Neural progenitor cell (in vitro differentiated cells): ENCODE data around the gene AKAP6. TPM values are rescaled to one million over a fixed set of nuclear protein-coding genes. Genes with fewer than 3 reads are reported as not detected.

Source experiments
- DNase-seq: peaks from one replicate; pipeline ENCODE4 v3.0.0-alpha.2; 2016; ENCODE audit warnings: low spot score
- H2AFZ ChIP-seq: fragments of 200-600 bp; sonication (generic); replicated peaks from 2 replicates; pipeline ENCODE4 v1.6.1; 2016; ENCODE audit warnings: antibody characterized with exemption
- H3F3A ChIP-seq: fragments of 200-600 bp; sonication (generic); 2 replicates; pipeline ENCODE4 v1.6.1; 2016; ENCODE audit warnings: antibody characterized with exemption, low read depth
- H3K27ac ChIP-seq: fragments of 200-600 bp; sonication (generic); 2 replicates; pipeline ENCODE4 v1.5.1; 2016; ENCODE audit warnings: mild to moderate bottlenecking
- H3K27me3 ChIP-seq: fragments of 200-600 bp; sonication (generic); 2 replicates; pipeline ENCODE4 v1.6.1; 2016; ENCODE audit warnings: mild to moderate bottlenecking, moderate library complexity
- H3K36me3 ChIP-seq: fragments of 200-600 bp; sonication (generic); 2 replicates; pipeline ENCODE4 v1.5.1; 2016
- H3K4me1 ChIP-seq: fragments of 200-600 bp; sonication (generic); 2 replicates; pipeline ENCODE4 v1.6.1; 2016; ENCODE audit warnings: mixed run types
- H3K4me2 ChIP-seq: fragments of 200-600 bp; sonication (generic); 2 replicates; pipeline ENCODE4 v1.6.1; 2016
- H3K4me3 ChIP-seq: fragments of 200-600 bp; sonication (generic); 2 replicates; pipeline ENCODE4 v1.5.1; 2016
- H3K79me2 ChIP-seq: fragments of 200-600 bp; sonication (generic); 2 replicates; pipeline ENCODE4 v1.6.1; 2016; ENCODE audit warnings: low read depth
- H3K9ac ChIP-seq: fragments of 200-600 bp; sonication (generic); 2 replicates; pipeline ENCODE4 v1.6.1; 2016
- H3K9me3 ChIP-seq: fragments of 200-600 bp; sonication (generic); 2 replicates; pipeline ENCODE4 v1.5.1; 2016; ENCODE audit warnings: low read depth
- H4K20me1 ChIP-seq: fragments of 200-600 bp; sonication (generic); 2 replicates; pipeline ENCODE4 v1.6.1; 2016; ENCODE audit warnings: low read depth
- H3K27ac Mint-ChIP-seq: 3 replicates; pipeline ENCODE4 v1.8.0; 2021; ENCODE audit warnings: mixed read lengths
- H3K27me3 Mint-ChIP-seq: 2 replicates; pipeline ENCODE4 v1.8.0; 2022; ENCODE audit warnings: low read depth, mild to moderate bottlenecking, inconsistent platforms, moderate library complexity, mixed read lengths; ENCODE audit not compliant: insufficient read depth
- H3K36me3 Mint-ChIP-seq: 3 replicates; pipeline ENCODE4 v1.8.0; 2021; ENCODE audit warnings: mixed read lengths
- H3K4me1 Mint-ChIP-seq: 3 replicates; pipeline ENCODE4 v1.8.0; 2021; ENCODE audit warnings: mixed read lengths
- H3K4me3 Mint-ChIP-seq: 3 replicates; pipeline ENCODE4 v1.8.0; 2021; ENCODE audit warnings: mild to moderate bottlenecking, moderate library complexity, mixed read lengths
- H3K9me3 Mint-ChIP-seq: 3 replicates; pipeline ENCODE4 v1.8.0; 2020; ENCODE audit warnings: mixed read lengths
- CTCF ChIP-seq: fragments of 200-600 bp; sonication (generic); IDR thresholded peaks from 2 replicates; pipeline ENCODE4 v1.5.1; 2017; ENCODE audit warnings: antibody characterized with exemption, mild to moderate bottlenecking
- EZH2 ChIP-seq: fragments of 200-600 bp; sonication (generic); IDR thresholded peaks from 2 replicates; pipeline ENCODE4 v1.6.1; 2017; ENCODE audit warnings: antibody characterized with exemption, mild to moderate bottlenecking, moderate library complexity
- EZH2phosphoT487 ChIP-seq: fragments of 200-600 bp; sonication (generic); IDR thresholded peaks from 2 replicates; pipeline ENCODE4 v1.6.1; 2017; ENCODE audit warnings: antibody characterized with exemption
- total RNA-seq: library from RNA; depleted of rRNA; stranded (reverse); fragments of >200 nt; gene quantifications from 2 replicates; pipeline ENCODE4 v1.2.3, GENCODE V29; 2015; ENCODE audit warnings: low replicate concordance

Gene AKAP6
- total RNA-seq, 1 donor from 2014 or later, result 3.7 TPM

GRCh38 chr14:32366256-32366879, 37.3 kb downstream of the AKAP6 start:
- Histone ChIP-seq H3K27ac (peak overlapping the region; percentile 68), H2AFZ (no peak overlapping the region), H3K79me2 (no peaks in the 10 kb centered on the region), H3K9ac (no peak overlapping the region), H3K4me3 (no peak overlapping the region), H3K4me2 (peak overlapping the region; percentile 59), H3K27me3 (no peaks in the 10 kb centered on the region), H3K4me1 (peaks cover 57% of the 10 kb centered on the region), H4K20me1 (no peaks in the 10 kb centered on the region), H3F3A (peaks cover 4% of the 10 kb centered on the region), H3K36me3 (no peaks in the 10 kb centered on the region), H3K9me3 (no peaks in the 10 kb centered on the region)
- H3K27me3 Mint-ChIP-seq, result no peaks in the 10 kb centered on the region
- no peaks in the 10 kb centered on the region for H3K36me3 Mint-ChIP-seq
- H3K27ac Mint-ChIP-seq, result peak overlapping the region; percentile 94
- H3K4me1 Mint-ChIP-seq, result peaks cover 51% of the 10 kb centered on the region
- peak; percentile 6 for DNase-seq
- peak overlapping the region; percentile 23 for H3K4me3 Mint-ChIP-seq
- TF ChIP-seq EZH2, result no peak
- peak; percentile 10 for TF ChIP-seq CTCF
- no peak for TF ChIP-seq EZH2phosphoT487
- no peaks in the 10 kb centered on the region for H3K9me3 Mint-ChIP-seq

GRCh38 chr14:32366986-32367385, 37.9 kb downstream of the AKAP6 start:
- Histone ChIP-seq H3K4me2 (peak overlapping the region; percentile 59), H3K9ac (no peak overlapping the region)

GRCh38 chr14:32367516-32367915, 38.4 kb downstream of the AKAP6 start:
- TF ChIP-seq EZH2 (no peak), EZH2phosphoT487 (no peak), CTCF (no peak)
- H3K4me2 ChIP-seq, result peak overlapping the region; percentile 59
- peaks cover 41% of the 10 kb centered on the region for H3K4me1 Mint-ChIP-seq

More at GRCh38 chr14:32366986-32367385, 37.9 kb downstream of the AKAP6 start:
- H3K36me3 Mint-ChIP-seq, result no peaks in the 10 kb centered on the region
- peaks cover 45% of the 10 kb centered on the region for H3K4me1 Mint-ChIP-seq
- H3K27me3 Mint-ChIP-seq, result peaks cover 3% of the 10 kb centered on the region
- Histone ChIP-seq H4K20me1 (no peaks in the 10 kb centered on the region), H2AFZ (no peak overlapping the region), H3K4me3 (no peak overlapping the region), H3K4me1 (peaks cover 51% of the 10 kb centered on the region), H3F3A (peaks cover 4% of the 10 kb centered on the region), H3K36me3 (no peaks in the 10 kb centered on the region), H3K79me2 (no peaks in the 10 kb centered on the region), H3K27me3 (no peaks in the 10 kb centered on the region), H3K27ac (peak overlapping the region; percentile 68), H3K9me3 (no peaks in the 10 kb centered on the region)
- no peaks in the 10 kb centered on the region for H3K9me3 Mint-ChIP-seq
- peak; percentile 10 for DNase-seq
- no peak for TF ChIP-seq EZH2phosphoT487
- no peak for TF ChIP-seq EZH2
- TF ChIP-seq CTCF, result no peak
- no peak overlapping the region for H3K4me3 Mint-ChIP-seq
- H3K27ac Mint-ChIP-seq, result no peak overlapping the region

More at GRCh38 chr14:32367516-32367915, 38.4 kb downstream of the AKAP6 start:
- Histone ChIP-seq H3K9me3 (no peaks in the 10 kb centered on the region), H3F3A (peaks cover 4% of the 10 kb centered on the region), H3K9ac (no peak overlapping the region), H4K20me1 (no peaks in the 10 kb centered on the region), H3K27me3 (no peaks in the 10 kb centered on the region), H3K4me1 (peaks cover 46% of the 10 kb centered on the region), H3K79me2 (no peaks in the 10 kb centered on the region), H2AFZ (no peak overlapping the region), H3K36me3 (no peaks in the 10 kb centered on the region), H3K27ac (no peak overlapping the region), H3K4me3 (no peak overlapping the region)
- Mint-ChIP-seq H3K27ac (no peak overlapping the region), H3K36me3 (no peaks in the 10 kb centered on the region), H3K4me3 (no peak overlapping the region), H3K27me3 (peaks cover 3% of the 10 kb centered on the region), H3K9me3 (no peaks in the 10 kb centered on the region)
- no peak for DNase-seq
